ENCODE measurements around the gene ITPK1. TPM values are rescaled to one million over a fixed set of nuclear protein-coding genes. Genes with fewer than 3 reads are reported as not detected.
"Not testable (repeated sequence)": the region's sequence is repeated elsewhere in the genome, so short reads cannot be mapped to it uniquely, and the experiment has no call there.

ITPK1 gene
- total RNA-seq, 4 donors from 2014 or later: 19.7 to 97.7 (median 26.5) TPM

GRCh38 chr14:93113678-93114067 is 2.1 kb downstream of the ITPK1 start:
- peak overlapping the region; percentile 96 to 99 for H3K27ac ChIP-seq
- intact Hi-C loops (cut with DNase I; ENCODE audit: low total_unique reads): loop anchor here (10.0 kb wide), 1 partner anchor 149 kb away; no protein-coding TSS in a partner anchor
- no peak for TF ChIP-seq POLR2A (IDR thresholded peaks at IDR 0.05)
- TF ChIP-seq, protein P1, sequence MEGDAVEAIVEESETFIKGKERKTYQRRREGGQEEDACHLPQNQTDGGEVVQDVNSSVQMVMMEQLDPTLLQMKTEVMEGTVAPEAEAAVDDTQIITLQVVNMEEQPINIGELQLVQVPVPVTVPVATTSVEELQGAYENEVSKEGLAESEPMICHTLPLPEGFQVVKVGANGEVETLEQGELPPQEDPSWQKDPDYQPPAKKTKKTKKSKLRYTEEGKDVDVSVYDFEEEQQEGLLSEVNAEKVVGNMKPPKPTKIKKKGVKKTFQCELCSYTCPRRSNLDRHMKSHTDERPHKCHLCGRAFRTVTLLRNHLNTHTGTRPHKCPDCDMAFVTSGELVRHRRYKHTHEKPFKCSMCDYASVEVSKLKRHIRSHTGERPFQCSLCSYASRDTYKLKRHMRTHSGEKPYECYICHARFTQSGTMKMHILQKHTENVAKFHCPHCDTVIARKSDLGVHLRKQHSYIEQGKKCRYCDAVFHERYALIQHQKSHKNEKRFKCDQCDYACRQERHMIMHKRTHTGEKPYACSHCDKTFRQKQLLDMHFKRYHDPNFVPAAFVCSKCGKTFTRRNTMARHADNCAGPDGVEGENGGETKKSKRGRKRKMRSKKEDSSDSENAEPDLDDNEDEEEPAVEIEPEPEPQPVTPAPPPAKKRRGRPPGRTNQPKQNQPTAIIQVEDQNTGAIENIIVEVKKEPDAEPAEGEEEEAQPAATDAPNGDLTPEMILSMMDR (IDR thresholded peaks at IDR 0.05): no peak
- no peaks in the 10 kb centered on the region for H3K27me3 ChIP-seq
- H3K9me3 ChIP-seq: no peaks in the 10 kb centered on the region
- no peak for DNase-seq
- no peaks in the 10 kb centered on the region for H3K36me3 ChIP-seq
- H3K4me3 ChIP-seq: peak overlapping the region; percentile 71 to 81
- peaks cover 0 to 5% of the 10 kb centered on the region in 2 donors for H3K4me1 ChIP-seq

DNA sequence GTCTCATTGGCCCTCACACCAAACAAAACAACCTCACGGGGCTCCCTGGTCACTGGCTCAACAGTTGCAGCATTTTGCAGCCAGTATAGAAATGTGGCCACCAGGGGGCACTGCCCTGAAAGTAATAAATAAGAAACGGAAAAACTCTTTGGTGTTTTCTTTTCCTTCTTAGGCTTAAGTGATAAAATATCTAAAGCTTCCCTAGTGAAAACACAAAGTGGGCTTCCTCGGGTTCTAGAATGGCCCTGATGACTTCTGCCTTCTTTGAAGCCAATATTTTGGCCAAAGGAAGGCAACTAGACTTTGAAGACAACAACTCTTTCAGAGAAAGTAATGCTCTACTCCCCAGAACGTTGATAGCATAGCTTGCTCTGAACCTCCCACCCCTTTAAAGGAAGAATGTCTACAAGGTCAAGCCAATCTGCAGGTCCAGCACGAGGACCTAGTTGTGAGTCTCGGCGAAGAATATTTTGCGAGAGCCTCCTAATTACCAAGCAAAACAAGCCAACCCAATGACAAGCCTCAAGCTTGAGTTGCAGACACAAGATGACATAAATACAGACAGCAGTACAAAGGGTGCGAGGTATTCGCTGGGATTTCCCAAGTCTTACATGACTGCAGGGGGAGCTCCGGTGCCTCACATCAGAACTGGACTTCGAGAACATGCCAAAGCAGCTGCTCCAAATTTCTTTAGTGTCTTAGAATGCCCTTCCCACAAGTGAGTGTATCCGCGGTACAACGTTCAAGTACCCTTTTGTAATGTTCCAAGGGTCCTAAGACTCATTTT is 2.6 kb downstream of the ITPK1 start:
- no peaks in the 10 kb centered on the region for H3K36me3 ChIP-seq
- peak overlapping the region; percentile 96 to 99 for H3K27ac ChIP-seq
- peaks cover 0 to 5% of the 10 kb centered on the region in 2 donors for H3K4me1 ChIP-seq
- peak overlapping the region; percentile 71 to 81 for H3K4me3 ChIP-seq
- H3K27me3 ChIP-seq: no peaks in the 10 kb centered on the region
- H3K9me3 ChIP-seq: no peaks in the 10 kb centered on the region
- TF ChIP-seq, protein P1 (IDR thresholded peaks at IDR 0.05): peak; percentile 58 to 82 (median 68)
- no peak for TF ChIP-seq POLR2A (IDR thresholded peaks at IDR 0.05)
- peak; percentile 75 to 88 for DNase-seq
- intact Hi-C loops (cut with DNase I; ENCODE audit: low total_unique reads): loop anchor here (10.0 kb wide), 1 partner anchor 148 kb away; no protein-coding TSS in a partner anchor

- not testable (repeated sequence) for DNase-seq, H3K27ac ChIP-seq, H3K36me3 ChIP-seq, H3K4me1 ChIP-seq, H3K27me3 ChIP-seq, H3K4me3 ChIP-seq, H3K9me3 ChIP-seq
- intact Hi-C loops (cut with DNase I; ENCODE audit: low total_unique reads): loop anchor here (10.0 kb wide), 1 partner anchor 147 kb away; no protein-coding TSS in a partner anchor
Measured at GRCh38 chr14:93111541-93111940, 4.2 kb downstream of the ITPK1 start.

DNA sequence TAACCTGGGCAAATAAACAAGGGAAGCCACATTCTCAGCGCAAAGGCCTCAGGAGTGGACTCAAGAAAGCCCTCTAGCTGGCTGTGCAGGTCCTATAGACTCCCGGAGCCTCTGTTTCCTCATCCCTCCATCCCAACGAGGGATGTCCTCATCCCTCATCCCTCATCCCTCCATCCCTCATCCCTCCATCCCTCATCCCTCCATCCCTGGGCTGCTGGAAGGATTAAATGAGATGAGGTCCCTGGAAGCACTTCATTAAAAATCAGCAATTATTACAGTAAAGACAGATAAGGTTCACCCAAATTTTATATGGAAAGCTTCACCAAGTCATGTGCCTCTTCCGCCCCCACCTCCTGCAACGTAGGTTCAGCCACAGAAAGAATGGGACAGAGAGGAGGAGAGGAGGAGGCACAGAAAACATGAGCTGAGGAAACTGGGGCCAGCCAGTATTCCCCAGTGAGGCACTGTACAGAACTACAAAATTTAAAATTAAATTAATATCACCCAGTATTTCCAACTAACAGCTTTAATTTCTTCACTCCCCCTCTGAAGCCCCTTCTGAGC is 4.8 kb downstream of the ITPK1 start:
- Histone ChIP-seq H3K27me3 (no peaks in the 10 kb centered on the region), H3K9me3 (no peaks in the 10 kb centered on the region), H3K4me3 (no peak overlapping the region), H3K4me1 (peaks cover 0 to 5% of the 10 kb centered on the region in 2 donors), H3K27ac (no peak overlapping the region), H3K36me3 (no peaks in the 10 kb centered on the region)
- no peak for DNase-seq
- intact Hi-C loops (cut with DNase I; ENCODE audit: low total_unique reads): loop anchor here (10.0 kb wide), 1 partner anchor 146 kb away; no protein-coding TSS in a partner anchor
- TF ChIP-seq, protein P1 (IDR thresholded peaks at IDR 0.05): no peak
- TF ChIP-seq POLR2A (IDR thresholded peaks at IDR 0.05): no peak

DNA sequence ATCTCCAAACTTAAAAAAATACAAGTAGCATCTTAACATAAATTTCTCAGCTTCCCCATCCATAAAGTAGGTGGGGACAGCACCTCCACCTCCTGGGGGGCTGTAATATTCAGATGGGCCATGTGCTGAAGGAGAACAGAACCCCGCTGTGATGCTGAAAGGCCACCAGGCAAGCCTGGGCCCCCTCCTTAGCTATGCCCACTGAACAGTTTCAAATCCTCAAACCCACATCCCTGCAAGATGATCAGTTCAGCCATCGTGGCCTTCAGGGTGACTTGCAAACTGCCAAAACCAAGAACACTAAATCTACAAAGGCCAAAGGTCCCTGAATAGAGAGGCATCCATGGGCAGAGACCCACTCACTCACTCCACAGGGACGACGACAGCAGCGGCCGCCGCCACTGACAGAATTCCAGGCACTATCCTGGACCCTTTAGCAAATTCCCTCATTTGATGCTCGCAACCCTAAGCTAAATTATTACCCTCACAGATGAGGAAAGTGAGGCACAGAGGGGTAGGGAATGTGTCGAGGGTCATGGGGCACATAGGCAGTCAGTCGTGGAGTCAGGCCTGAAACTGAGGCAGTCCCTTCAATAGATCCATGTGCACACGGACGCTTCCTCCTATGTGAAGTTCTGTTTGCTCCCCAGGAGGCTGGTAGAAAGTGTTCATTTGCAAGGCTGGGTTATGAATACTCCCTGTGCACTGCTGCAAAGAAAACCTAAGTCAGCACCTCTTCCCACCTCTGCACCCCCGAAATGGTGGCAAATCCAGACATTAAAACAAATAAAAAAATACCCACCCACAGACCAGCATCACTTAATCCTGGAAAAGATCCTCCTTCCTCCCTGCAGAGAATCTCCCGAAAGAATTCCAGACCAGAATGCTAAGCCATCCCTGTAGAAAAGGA is 5.9 kb downstream of the ITPK1 start:
- no peak overlapping the region for H3K27ac ChIP-seq
- no peaks in the 10 kb centered on the region for H3K9me3 ChIP-seq
- TF ChIP-seq POLR2A (IDR thresholded peaks at IDR 0.05): no peak
- TF ChIP-seq, protein P1 (IDR thresholded peaks at IDR 0.05): no peak
- H3K4me3 ChIP-seq: no peak overlapping the region
- peaks cover 0 to 5% of the 10 kb centered on the region in 2 donors for H3K4me1 ChIP-seq
- intact Hi-C loops (cut with DNase I; ENCODE audit: low total_unique reads): loop anchor here (10.0 kb wide), 1 partner anchor 145 kb away; no protein-coding TSS in a partner anchor
- no peaks in the 10 kb centered on the region for H3K27me3 ChIP-seq
- no peaks in the 10 kb centered on the region for H3K36me3 ChIP-seq
- DNase-seq: no peak
